HepG2 (cell line): ENCODE measurements around the gene RSBN1L. TPM values are rescaled to one million over a fixed set of nuclear protein-coding genes. Genes with fewer than 3 reads are reported as not detected.
A peak's percentile ranks its signal among the peaks of the same experiment; 100 is the strongest.

ENCODE experiments used
- CBFB ChIP-seq: sonication (generic); formaldehyde crosslinking; IDR thresholded peaks from 2 replicates; pipeline ENCODE4 v1.4.0; 2020; ENCODE audit warnings: missing genetic modification reagents
- CENPX ChIP-seq: sonication (generic); formaldehyde crosslinking; IDR thresholded peaks from 2 replicates; pipeline ENCODE4 v1.9.0; 2021; ENCODE audit warnings: mild to moderate bottlenecking, missing genetic modification reagents, moderate library complexity
- FLYWCH1 ChIP-seq: sonication (generic); formaldehyde crosslinking; IDR thresholded peaks from 2 replicates; pipeline ENCODE4 v1.8.1; 2023; ENCODE audit warnings: mild to moderate bottlenecking, missing genetic modification reagents
- FOXJ3 ChIP-seq: sonication (generic); formaldehyde crosslinking; IDR thresholded peaks from 2 replicates; pipeline ENCODE4 v1.4.0; 2020; ENCODE audit warnings: missing genetic modification reagents, mild to moderate bottlenecking, borderline replicate concordance
- ISX ChIP-seq: sonication (generic); formaldehyde crosslinking; conservative IDR thresholded peaks from 2 replicates; pipeline ENCODE4 v1.5.0; 2020; ENCODE audit warnings: missing genetic modification reagents
- KDM1A ChIP-seq: IDR thresholded peaks from 2 replicates; pipeline ENCODE4 v1.6.1; 2016; ENCODE audit warnings: missing compliant biosample characterization
- MAFK ChIP-seq, 2 experiments: IDR thresholded peaks in 1 of 2; conservative IDR thresholded peaks in 1 of 2; 2 replicates each; pipeline ENCODE4 v1.6.1; 2011; ENCODE audit warnings: improper control_type of control experiment in 2 of 2, low read length in 2 of 2
- NCOR1 ChIP-seq: fragments of 200-600 bp; sonication (generic); IDR thresholded peaks from 2 replicates; pipeline ENCODE4 v1.7.0; 2017; ENCODE audit warnings: antibody characterized with exemption, low read length, borderline replicate concordance
- PHF21A ChIP-seq: sonication (generic); formaldehyde crosslinking; IDR thresholded peaks from 2 replicates; pipeline ENCODE4 v1.5.0; 2020; ENCODE audit warnings: mild to moderate bottlenecking, missing genetic modification reagents
- POGZ ChIP-seq: sonication (generic); formaldehyde crosslinking; IDR thresholded peaks from 2 replicates; pipeline ENCODE4 v1.4.0; 2020; ENCODE audit warnings: mild to moderate bottlenecking, missing genetic modification reagents
- SCMH1 ChIP-seq: sonication (generic); formaldehyde crosslinking; IDR thresholded peaks from 2 replicates; pipeline ENCODE4 v1.9.0; 2021; ENCODE audit warnings: missing genetic modification reagents, mild to moderate bottlenecking, borderline replicate concordance
- ZFP90 ChIP-seq: sonication (generic); formaldehyde crosslinking; IDR thresholded peaks from 2 replicates; pipeline ENCODE4 v1.8.0; 2022; ENCODE audit warnings: missing genetic modification reagents, mild to moderate bottlenecking, inconsistent platforms, borderline replicate concordance
- ZKSCAN5 ChIP-seq: sonication (generic); formaldehyde crosslinking; IDR thresholded peaks from 2 replicates; pipeline ENCODE4 v1.5.1; 2020; ENCODE audit warnings: mild to moderate bottlenecking, missing genetic modification reagents
- ZNF253 ChIP-seq: sonication (generic); formaldehyde crosslinking; IDR thresholded peaks from 2 replicates; pipeline ENCODE4 v1.8.0; 2022; ENCODE audit warnings: mild to moderate bottlenecking, missing genetic modification reagents, borderline replicate concordance
- ZNF501 ChIP-seq: sonication (generic); formaldehyde crosslinking; IDR thresholded peaks from 2 replicates; pipeline ENCODE4 v1.5.1; 2020; ENCODE audit warnings: mild to moderate bottlenecking, moderate library complexity, missing genetic modification reagents
- ZNF558 ChIP-seq: sonication (generic); formaldehyde crosslinking; IDR thresholded peaks from 2 replicates; pipeline ENCODE4 v1.9.0; 2022; ENCODE audit warnings: mild to moderate bottlenecking, missing genetic modification reagents, borderline replicate concordance
- ZNF724P ChIP-seq: sonication (generic); formaldehyde crosslinking; IDR thresholded peaks from 2 replicates; pipeline ENCODE4 v1.8.0; 2022; ENCODE audit warnings: missing genetic modification reagents, borderline replicate concordance
- polyA plus RNA-seq, 8 experiments: library from polyadenylated mRNA; depleted of rRNA in 3 of 8; stranded (reverse) in 7 of 8; unstranded in 1 of 8; fragments of >200 nt; fragmentation: Illumina TruSeq in 4 of 8; extraction: Trizol in 4 of 8; gene quantifications; 2 replicates each; pipeline versions ENCODE4 v1.2.1 to v1.2.3, GENCODE V29; 2011 to 2016; ENCODE audit warnings: low read depth in 4 of 8, missing spikeins in 1 of 8, mixed read lengths in 1 of 8; ENCODE audit not compliant: insufficient read depth in 1 of 8
- total RNA-seq, 5 experiments: library from RNA; depleted of rRNA; stranded (reverse); fragments of >200 nt; fragmentation: Illumina TruSeq; extraction: Trizol; gene quantifications; 2 replicates each; pipeline ENCODE4 v1.2.3, GENCODE V29; 2016; ENCODE audit warnings: low read depth in 1 of 5
- TF ChIP-seq, protein P1 (sequence below): sonication (generic); formaldehyde crosslinking; IDR thresholded peaks from 2 replicates; pipeline ENCODE4 v1.4.0; 2020; ENCODE audit warnings: missing genetic modification reagents
- TF ChIP-seq, protein P2 (sequence below): sonication (generic); formaldehyde crosslinking; IDR thresholded peaks from 2 replicates; pipeline ENCODE4 v1.8.1; 2023; ENCODE audit warnings: mild to moderate bottlenecking, missing genetic modification reagents
- TF ChIP-seq, protein P3 (sequence below): IDR thresholded peaks from 2 replicates; pipeline ENCODE4 v1.6.1; 2016; ENCODE audit warnings: missing genetic modification reagents, missing compliant biosample characterization
- TF ChIP-seq, protein P4 (sequence below): sonication (generic); formaldehyde crosslinking; IDR thresholded peaks from 2 replicates; pipeline ENCODE4 v1.5.0; 2020; ENCODE audit warnings: mild to moderate bottlenecking, low read depth, missing genetic modification reagents, borderline replicate concordance
- TF ChIP-seq, protein P5 (sequence below): sonication (generic); formaldehyde crosslinking; IDR thresholded peaks from 2 replicates; pipeline ENCODE4 v1.8.0; 2022; ENCODE audit warnings: missing genetic modification reagents, mild to moderate bottlenecking, moderate library complexity, borderline replicate concordance

Gene RSBN1L
- total and polyA plus RNA-seq, 2 of the 13 experiments (the other 11 are each of a cell fraction or from before 2014, with no cell fraction given), result 7.7 to 21.3 TPM

DNA sequence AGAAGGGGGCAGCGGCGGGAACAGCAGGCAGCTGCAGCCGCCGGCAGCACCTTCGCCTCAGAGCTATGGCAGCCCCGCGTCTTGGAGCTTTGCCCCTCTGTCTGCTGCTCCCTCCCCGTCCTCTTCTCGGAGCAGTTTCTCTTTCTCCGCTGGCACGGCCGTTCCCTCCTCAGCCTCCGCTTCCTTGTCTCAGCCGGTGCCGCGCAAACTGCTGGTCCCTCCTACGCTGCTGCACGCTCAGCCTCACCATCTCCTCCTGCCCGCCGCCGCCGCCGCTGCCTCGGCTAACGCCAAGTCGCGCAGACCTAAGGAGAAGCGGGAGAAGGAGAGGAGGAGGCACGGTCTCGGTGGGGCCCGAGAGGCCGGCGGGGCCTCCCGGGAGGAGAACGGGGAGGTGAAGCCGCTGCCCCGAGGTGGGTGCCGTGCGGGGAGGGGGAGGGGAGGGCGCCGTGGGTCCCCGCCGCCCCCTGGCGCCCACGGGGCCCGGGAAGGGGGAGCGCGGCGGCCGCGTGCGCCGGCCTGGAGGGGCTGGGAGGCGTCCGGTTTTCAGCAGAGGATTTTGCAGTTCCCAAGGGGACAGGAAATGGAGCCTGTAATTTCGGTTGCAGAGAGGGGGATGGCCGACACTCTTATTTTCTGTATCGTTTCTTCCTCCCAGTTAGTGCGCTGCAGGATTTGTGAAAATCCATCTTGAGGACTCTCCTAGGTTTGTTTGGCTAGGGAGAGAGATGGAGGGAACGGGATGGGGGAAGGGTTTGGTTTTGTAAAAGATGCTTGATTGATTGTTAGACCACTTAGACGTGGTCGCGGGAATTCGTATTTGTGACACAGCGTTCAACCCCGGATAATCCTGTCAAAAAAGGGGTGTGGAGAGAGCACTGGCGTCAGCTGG is 630 bp downstream of the RSBN1L start (continued):
- TF ChIP-seq ZNF253, result 0 out of 2 replicates have a peak, but pooled peaks have one; percentile 64
- no peak for TF ChIP-seq ZNF724P (CRISPR knock-in tag)
- TF ChIP-seq, protein P1, sequence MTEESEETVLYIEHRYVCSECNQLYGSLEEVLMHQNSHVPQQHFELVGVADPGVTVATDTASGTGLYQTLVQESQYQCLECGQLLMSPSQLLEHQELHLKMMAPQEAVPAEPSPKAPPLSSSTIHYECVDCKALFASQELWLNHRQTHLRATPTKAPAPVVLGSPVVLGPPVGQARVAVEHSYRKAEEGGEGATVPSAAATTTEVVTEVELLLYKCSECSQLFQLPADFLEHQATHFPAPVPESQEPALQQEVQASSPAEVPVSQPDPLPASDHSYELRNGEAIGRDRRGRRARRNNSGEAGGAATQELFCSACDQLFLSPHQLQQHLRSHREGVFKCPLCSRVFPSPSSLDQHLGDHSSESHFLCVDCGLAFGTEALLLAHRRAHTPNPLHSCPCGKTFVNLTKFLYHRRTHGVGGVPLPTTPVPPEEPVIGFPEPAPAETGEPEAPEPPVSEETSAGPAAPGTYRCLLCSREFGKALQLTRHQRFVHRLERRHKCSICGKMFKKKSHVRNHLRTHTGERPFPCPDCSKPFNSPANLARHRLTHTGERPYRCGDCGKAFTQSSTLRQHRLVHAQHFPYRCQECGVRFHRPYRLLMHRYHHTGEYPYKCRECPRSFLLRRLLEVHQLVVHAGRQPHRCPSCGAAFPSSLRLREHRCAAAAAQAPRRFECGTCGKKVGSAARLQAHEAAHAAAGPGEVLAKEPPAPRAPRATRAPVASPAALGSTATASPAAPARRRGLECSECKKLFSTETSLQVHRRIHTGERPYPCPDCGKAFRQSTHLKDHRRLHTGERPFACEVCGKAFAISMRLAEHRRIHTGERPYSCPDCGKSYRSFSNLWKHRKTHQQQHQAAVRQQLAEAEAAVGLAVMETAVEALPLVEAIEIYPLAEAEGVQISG (CRISPR knock-in tag), result no peak
- TF ChIP-seq POGZ, result no peak
- TF ChIP-seq KDM1A, result no peak
- TF ChIP-seq, protein P2, sequence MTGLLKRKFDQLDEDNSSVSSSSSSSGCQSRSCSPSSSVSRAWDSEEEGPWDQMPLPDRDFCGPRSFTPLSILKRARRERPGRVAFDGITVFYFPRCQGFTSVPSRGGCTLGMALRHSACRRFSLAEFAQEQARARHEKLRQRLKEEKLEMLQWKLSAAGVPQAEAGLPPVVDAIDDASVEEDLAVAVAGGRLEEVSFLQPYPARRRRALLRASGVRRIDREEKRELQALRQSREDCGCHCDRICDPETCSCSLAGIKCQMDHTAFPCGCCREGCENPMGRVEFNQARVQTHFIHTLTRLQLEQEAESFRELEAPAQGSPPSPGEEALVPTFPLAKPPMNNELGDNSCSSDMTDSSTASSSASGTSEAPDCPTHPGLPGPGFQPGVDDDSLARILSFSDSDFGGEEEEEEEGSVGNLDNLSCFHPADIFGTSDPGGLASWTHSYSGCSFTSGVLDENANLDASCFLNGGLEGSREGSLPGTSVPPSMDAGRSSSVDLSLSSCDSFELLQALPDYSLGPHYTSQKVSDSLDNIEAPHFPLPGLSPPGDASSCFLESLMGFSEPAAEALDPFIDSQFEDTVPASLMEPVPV (CRISPR knock-in tag), result no peak; the same call in 1 of the 2 replicates
- no peak for TF ChIP-seq ZNF558 (CRISPR knock-in tag)
- TF ChIP-seq, protein P3, sequence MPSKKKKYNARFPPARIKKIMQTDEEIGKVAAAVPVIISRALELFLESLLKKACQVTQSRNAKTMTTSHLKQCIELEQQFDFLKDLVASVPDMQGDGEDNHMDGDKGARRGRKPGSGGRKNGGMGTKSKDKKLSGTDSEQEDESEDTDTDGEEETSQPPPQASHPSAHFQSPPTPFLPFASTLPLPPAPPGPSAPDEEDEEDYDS, result no peak
- no peak for TF ChIP-seq FOXJ3 (CRISPR knock-in tag)
- TF ChIP-seq FLYWCH1, result no peak
- no peak for TF ChIP-seq CBFB (CRISPR knock-in tag)
- no peak for TF ChIP-seq ISX
- TF ChIP-seq ZKSCAN5 (CRISPR knock-in tag), result no peak
- TF ChIP-seq CENPX (CRISPR knock-in tag), result no peak
- TF ChIP-seq PHF21A (CRISPR knock-in tag), result no peak
- TF ChIP-seq NCOR1, result peak; percentile 29; the same call in 1 of the 2 replicates
- TF ChIP-seq SCMH1 (CRISPR knock-in tag), result no peak
- no peak; the same call in 1 of the 2 replicates for TF ChIP-seq ZFP90
- no peak for TF ChIP-seq MAFK (conservative IDR thresholded peaks at IDR 0.05 in 1 of 2, IDR thresholded peaks at IDR 0.05 in 1 of 2; ENCODE audit: low read length in 2 of 2)
- TF ChIP-seq, protein P4, sequence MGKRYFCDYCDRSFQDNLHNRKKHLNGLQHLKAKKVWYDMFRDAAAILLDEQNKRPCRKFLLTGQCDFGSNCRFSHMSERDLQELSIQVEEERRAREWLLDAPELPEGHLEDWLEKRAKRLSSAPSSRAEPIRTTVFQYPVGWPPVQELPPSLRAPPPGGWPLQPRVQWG (CRISPR knock-in tag), result no peak
- no peak for TF ChIP-seq ZNF501
- TF ChIP-seq, protein P5, sequence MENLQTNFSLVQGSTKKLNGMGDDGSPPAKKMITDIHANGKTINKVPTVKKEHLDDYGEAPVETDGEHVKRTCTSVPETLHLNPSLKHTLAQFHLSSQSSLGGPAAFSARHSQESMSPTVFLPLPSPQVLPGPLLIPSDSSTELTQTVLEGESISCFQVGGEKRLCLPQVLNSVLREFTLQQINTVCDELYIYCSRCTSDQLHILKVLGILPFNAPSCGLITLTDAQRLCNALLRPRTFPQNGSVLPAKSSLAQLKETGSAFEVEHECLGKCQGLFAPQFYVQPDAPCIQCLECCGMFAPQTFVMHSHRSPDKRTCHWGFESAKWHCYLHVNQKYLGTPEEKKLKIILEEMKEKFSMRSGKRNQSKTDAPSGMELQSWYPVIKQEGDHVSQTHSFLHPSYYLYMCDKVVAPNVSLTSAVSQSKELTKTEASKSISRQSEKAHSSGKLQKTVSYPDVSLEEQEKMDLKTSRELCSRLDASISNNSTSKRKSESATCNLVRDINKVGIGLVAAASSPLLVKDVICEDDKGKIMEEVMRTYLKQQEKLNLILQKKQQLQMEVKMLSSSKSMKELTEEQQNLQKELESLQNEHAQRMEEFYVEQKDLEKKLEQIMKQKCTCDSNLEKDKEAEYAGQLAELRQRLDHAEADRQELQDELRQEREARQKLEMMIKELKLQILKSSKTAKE (CRISPR knock-in tag), result no peak
